Bronchial epithelial cell (primary cell): ENCODE results near the gene NOSIP. TPM values are rescaled to one million over a fixed set of nuclear protein-coding genes. Genes with fewer than 3 reads are reported as not detected.
A peak's percentile ranks its signal among the peaks of the same experiment; 100 is the strongest.

Experiments used
- DNase-seq: peaks from one replicate; pipeline ENCODE4 v3.0.0-alpha.2; 2010; ENCODE audit warnings: low read depth
- FAIRE-seq: peaks from 2 replicates; lab custom pipeline; 2011; peaks lifted over from hg19 to GRCh38; lab: Jason Lieb, UNC
- H3K27me3 ChIP-seq: 2 replicates; pipeline ENCODE4 v1.5.1; 2011; ENCODE audit warnings: low read length; ENCODE audit not compliant: control insufficient read depth, insufficient read depth
- H3K36me3 ChIP-seq: 2 replicates; pipeline ENCODE4 v1.5.1; 2011; ENCODE audit warnings: low read length; ENCODE audit not compliant: control insufficient read depth, insufficient read depth
- H3K4me3 ChIP-seq: 2 replicates; pipeline ENCODE4 v1.5.1; 2011; ENCODE audit warnings: mild to moderate bottlenecking, low read depth, low read length, control low read depth
- total RNA-seq: library from RNA; depleted of rRNA; stranded (reverse); fragments of >200 nt; gene quantifications from 2 replicates; pipeline ENCODE4 v1.2.1, GENCODE V29; 2014
- TF ChIP-seq, protein P1 (sequence below): IDR thresholded peaks from 2 replicates; pipeline ENCODE4 v1.5.1; 2011; ENCODE audit warnings: mild to moderate bottlenecking, moderate library complexity, low read length, control low read depth, inconsistent platforms; ENCODE audit not compliant: insufficient read depth, severe bottlenecking

The NOSIP gene
- total RNA-seq, 1 donor from 2014 or later = 71.1 TPM

DNA sequence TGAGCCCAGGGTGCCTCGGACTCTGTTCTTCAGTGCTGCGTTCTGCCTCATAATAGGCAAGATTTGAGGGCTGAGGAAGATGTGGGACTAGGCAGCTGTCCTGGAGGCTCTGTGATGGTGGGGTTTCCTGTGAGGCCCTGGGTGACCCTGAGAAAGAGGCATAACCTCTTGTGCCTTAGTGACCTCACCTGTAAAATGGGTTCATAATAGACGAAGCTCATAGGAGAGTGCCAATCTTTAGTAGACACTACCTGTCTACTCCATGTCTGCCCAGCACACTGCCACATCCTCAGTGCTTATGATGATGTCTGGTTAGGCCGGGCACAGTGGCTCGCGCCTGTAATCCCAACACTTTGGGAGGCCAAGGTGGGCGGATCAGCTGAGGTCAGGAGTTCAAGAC lies 36.2 kb upstream of the NOSIP start:
- DNase-seq (no peak), FAIRE-seq (no peak)
- H3K27me3 ChIP-seq = no peaks in the 10 kb centered on the region
- TF ChIP-seq, protein P1, sequence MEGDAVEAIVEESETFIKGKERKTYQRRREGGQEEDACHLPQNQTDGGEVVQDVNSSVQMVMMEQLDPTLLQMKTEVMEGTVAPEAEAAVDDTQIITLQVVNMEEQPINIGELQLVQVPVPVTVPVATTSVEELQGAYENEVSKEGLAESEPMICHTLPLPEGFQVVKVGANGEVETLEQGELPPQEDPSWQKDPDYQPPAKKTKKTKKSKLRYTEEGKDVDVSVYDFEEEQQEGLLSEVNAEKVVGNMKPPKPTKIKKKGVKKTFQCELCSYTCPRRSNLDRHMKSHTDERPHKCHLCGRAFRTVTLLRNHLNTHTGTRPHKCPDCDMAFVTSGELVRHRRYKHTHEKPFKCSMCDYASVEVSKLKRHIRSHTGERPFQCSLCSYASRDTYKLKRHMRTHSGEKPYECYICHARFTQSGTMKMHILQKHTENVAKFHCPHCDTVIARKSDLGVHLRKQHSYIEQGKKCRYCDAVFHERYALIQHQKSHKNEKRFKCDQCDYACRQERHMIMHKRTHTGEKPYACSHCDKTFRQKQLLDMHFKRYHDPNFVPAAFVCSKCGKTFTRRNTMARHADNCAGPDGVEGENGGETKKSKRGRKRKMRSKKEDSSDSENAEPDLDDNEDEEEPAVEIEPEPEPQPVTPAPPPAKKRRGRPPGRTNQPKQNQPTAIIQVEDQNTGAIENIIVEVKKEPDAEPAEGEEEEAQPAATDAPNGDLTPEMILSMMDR = no peak
- no peak overlapping the region for H3K4me3 ChIP-seq
- peaks cover 20% of the 10 kb centered on the region for H3K36me3 ChIP-seq

DNA sequence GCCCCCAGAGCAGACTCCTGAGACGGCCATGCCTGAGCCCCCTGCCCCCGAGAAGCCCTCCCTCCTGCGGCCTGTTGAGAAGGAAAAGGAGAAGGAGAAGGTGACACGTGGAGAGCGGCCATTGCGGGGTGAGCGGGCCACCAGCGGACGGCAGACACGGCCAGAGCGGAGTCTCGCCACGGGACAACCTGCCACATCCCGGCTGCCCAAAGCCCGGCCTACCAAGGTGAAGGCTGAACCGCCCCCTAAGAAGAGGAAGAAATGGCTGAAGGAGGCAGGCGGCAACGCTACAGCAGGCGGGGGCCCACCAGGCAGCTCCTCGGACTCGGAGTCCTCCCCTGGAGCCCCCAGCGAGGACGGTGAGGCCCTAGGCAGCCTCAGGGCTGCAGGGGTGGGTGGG lies 35.5 kb upstream of the NOSIP start:
- FAIRE-seq (no peak), DNase-seq (no peak)
- Histone ChIP-seq H3K36me3 (peaks cover 22% of the 10 kb centered on the region), H3K4me3 (no peak overlapping the region), H3K27me3 (no peaks in the 10 kb centered on the region)
- TF ChIP-seq, protein P1 = no peak

DNA sequence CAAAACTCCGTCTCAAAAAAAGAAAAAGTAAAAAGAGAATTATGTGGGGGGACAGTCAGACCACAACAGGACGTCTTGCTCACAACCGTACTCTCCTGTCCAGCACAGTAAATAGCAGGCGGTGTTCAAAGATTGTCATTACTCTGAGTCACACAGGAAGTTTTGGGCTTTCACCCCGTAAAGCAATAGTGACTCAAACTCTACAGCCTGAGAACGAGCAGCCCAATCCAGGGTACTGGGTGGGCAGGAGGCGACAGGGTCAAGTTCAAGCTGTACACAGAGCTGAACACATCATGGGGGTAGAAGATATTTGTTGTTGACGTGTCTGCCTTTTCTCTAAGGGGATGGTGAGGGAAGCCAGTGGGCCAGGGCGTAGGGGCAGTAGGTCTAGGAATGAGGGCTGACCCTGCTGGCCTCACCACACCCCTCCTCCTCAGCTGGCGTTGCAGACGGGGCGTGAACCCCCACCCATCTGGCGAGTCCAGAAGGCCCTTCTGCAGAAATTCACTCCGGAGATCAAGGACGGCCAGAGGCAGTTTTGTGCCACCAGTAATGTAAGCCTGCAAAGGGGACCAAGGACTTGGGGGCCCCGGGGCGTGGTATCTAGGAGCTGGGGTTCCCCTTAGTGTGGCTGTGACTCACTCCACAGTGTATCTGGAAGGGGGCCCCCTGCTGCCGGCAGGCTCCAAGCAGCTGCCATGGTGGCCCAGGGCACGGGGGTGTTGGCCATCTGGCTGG lies 33.9 kb upstream of the NOSIP start:
- TF ChIP-seq, protein P1 = no peak
- DNase-seq (peak; percentile 87), FAIRE-seq (peak; percentile 13)
- peaks cover 24% of the 10 kb centered on the region for H3K36me3 ChIP-seq
- no peak overlapping the region for H3K4me3 ChIP-seq
- no peaks in the 10 kb centered on the region for H3K27me3 ChIP-seq

DNA sequence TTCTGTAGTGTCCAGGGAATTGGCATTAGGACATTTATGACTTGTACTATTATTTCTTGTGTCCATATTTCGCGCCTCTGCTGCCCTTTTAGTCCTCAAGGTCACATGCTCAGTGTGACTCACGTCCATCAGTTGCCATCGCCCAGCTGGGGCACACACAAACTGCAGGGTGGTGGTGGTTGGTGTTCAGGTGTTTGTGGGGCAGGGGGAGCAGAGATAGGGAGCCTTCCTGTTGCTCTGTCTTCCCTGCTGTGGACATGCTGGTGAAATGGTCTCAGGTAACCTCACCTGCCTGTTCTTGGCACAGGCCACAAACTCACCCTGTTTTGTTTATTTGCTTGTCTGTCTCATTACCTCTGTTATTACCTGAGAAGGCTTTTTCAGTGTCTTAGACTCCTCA lies 33.0 kb upstream of the NOSIP start:
- no peak for DNase-seq
- no peak for FAIRE-seq
- peaks cover 23% of the 10 kb centered on the region for H3K36me3 ChIP-seq

DNA sequence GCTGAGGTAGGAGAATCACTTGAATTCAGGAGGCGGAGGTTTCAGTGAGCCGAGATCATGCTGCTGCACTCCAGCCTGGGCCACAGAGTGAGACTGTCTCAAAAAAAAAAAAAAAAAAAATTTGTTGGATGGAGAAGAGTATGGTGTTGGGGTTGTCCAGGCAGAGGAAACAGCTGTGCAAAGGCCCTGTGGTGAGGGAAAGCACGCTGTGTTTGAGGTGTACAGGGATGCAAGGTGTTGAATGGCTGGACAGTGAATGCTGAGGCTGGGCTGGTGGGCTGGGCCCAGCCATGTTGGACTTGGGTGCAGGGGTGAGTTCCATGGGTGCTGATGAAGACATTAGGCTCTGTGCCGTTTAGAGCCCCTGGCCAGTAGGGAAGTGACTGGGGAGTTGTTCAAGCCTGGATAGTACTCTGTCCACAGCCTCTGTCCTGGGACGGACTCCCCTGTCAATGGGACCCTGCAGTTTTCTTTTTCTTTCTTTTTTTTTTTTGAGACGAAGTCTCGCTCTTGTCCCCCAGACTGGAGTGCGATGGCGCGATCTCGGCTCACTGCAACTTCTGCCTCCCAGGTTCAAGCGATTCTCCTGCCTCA lies 29.2 kb upstream of the NOSIP start:
- Histone ChIP-seq H3K27me3 (no peaks in the 10 kb centered on the region), H3K4me3 (no peak overlapping the region), H3K36me3 (peaks cover 13% of the 10 kb centered on the region)
- no peak for DNase-seq
- TF ChIP-seq, protein P1 = no peak
- no peak for FAIRE-seq

More for the DNA sequence above, 33.0 kb upstream of the NOSIP start:
- TF ChIP-seq, protein P1 = no peak
- no peaks in the 10 kb centered on the region for H3K27me3 ChIP-seq
- no peak overlapping the region for H3K4me3 ChIP-seq

DNA sequence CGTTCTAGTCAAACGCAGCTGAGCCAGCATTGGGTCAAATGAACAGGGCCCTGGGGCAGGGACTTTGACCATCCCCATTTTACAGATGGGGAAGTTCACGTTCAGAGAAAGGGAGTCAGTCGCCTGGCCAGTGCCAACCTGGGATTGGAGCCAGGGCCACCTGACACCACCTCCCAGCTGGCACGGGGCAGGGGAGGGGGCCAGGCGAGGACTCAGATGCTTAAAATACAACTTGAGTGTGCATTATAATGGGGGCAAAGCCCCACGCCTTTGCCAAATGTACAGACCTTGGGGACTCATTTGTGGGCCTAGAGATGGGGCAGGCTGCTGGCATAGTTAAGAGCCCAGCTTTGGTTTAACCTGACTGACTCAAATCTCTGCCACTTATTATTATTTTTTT lies 25.2 kb upstream of the NOSIP start:
- Histone ChIP-seq H3K36me3 (peaks cover 19% of the 10 kb centered on the region), H3K4me3 (no peak overlapping the region), H3K27me3 (no peaks in the 10 kb centered on the region)
- FAIRE-seq (no peak), DNase-seq (no peak)
- TF ChIP-seq, protein P1 = no peak
